Measurements from ENCODE around the gene LTA4H. TPM values are rescaled to one million over a fixed set of nuclear protein-coding genes. Genes with fewer than 3 reads are reported as not detected.

LTA4H gene
- total RNA-seq, 2 donors from 2014 or later = 132 to 156 TPM

- no peak for ATAC-seq
- no peak for DNase-seq (ENCODE audit: low spot score in 2 of 2)
- H3K9me3 Mint-ChIP-seq = peaks cover 0 to 7% of the 10 kb centered on the region in 2 donors
- H3K27ac Mint-ChIP-seq = peak overlapping the region in 1 of 2 donors; percentile 47
- H3K36me3 Mint-ChIP-seq = no peaks in the 10 kb centered on the region
These were observed 27.7 kb upstream of the LTA4H start for GRCh38 chr12:96063046-96063445.

GRCh38 chr12:96061864-96062453, 26.6 kb upstream of the LTA4H start:
- peak; percentile 92 to 95 for ATAC-seq
- H3K36me3 Mint-ChIP-seq = no peaks in the 10 kb centered on the region
- peaks cover 0 to 7% of the 10 kb centered on the region in 2 donors for H3K9me3 Mint-ChIP-seq
- DNase-seq (ENCODE audit: low spot score in 2 of 2) = peak in 1 of 2 donors; percentile 74
- H3K27ac Mint-ChIP-seq = no peak overlapping the region

DNA sequence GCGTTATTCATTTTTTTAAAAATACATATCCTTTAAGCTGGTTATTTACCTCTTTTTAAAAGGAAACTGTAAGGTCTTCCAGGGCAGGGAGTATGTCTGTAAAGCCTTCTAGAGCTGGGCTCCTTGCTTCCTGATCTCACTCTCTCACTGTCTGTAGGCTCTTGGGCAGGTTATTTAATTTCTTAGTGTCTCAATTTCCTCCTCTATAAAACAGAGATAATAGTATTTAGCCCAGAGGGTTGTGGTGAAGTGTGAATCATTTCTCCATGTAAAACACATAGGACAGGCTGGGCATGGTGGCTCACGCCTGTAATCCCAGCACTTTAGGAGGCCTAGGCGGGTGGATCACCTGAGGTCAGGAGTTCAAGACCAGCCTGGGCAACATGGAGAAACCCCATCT, 25.9 kb upstream of the LTA4H start:
- Mint-ChIP-seq H3K36me3 (no peaks in the 10 kb centered on the region), H3K27ac (no peak overlapping the region), H3K9me3 (peaks cover 0 to 7% of the 10 kb centered on the region in 2 donors)
- no peak for DNase-seq (ENCODE audit: low spot score in 2 of 2)
- no peak for ATAC-seq

GRCh38 chr12:96060041-96060440, 24.7 kb upstream of the LTA4H start:
- ATAC-seq = no peak
- Mint-ChIP-seq H3K36me3 (no peaks in the 10 kb centered on the region), H3K27ac (no peak overlapping the region), H3K9me3 (peaks cover 0 to 7% of the 10 kb centered on the region in 2 donors)
- no peak for DNase-seq (ENCODE audit: low spot score in 2 of 2)

DNA sequence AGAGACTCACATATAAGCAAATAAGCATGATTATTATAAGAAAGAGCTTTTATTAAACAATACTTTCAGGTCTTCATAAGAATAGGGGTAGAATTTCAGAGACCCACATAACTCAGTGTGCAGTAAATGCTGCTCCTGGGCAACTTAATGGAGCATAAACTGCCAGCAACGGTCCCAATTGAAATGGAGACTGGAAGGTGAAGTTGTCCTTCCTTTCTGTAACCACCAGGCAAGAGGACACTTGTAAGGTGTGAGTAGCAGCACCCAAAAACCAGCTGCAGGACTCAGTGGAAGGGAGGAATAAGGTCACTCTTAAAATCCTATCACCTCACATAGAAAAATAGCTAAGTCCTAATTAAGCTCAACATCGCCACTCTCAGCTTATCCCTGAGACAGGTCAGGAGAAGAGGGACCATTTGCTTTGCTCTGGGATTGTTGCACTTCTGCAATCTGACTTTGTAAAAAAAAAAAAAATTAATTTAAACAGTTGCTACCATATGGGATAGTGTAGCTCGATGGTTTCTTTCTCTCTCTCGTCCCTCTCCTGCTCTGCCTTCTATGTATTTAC, 22.7 kb upstream of the LTA4H start:
- H3K36me3 Mint-ChIP-seq = peaks cover 0 to 9% of the 10 kb centered on the region in 2 donors
- H3K27ac Mint-ChIP-seq = no peak overlapping the region
- DNase-seq (ENCODE audit: low spot score in 2 of 2) = no peak
- H3K9me3 Mint-ChIP-seq = peaks cover 0 to 12% of the 10 kb centered on the region in 2 donors
- no peak for ATAC-seq

- peaks cover 0 to 18% of the 10 kb centered on the region in 2 donors for H3K36me3 Mint-ChIP-seq
- no peak for ATAC-seq
- peaks cover 0 to 18% of the 10 kb centered on the region in 2 donors for H3K9me3 Mint-ChIP-seq
- DNase-seq (ENCODE audit: low spot score in 2 of 2) = no peak
- H3K27ac Mint-ChIP-seq = no peak overlapping the region
These were observed 21.5 kb upstream of the LTA4H start for GRCh38 chr12:96056646-96057455.

GRCh38 chr12:96054244-96054610, 18.8 kb upstream of the LTA4H start:
- DNase-seq (ENCODE audit: low spot score in 2 of 2) (no peak), ATAC-seq (no peak)
- H3K9me3 Mint-ChIP-seq = peaks cover 0 to 36% of the 10 kb centered on the region in 2 donors
- H3K27ac Mint-ChIP-seq = no peak overlapping the region
- peaks cover 0 to 34% of the 10 kb centered on the region in 2 donors for H3K36me3 Mint-ChIP-seq

- no peak for DNase-seq (ENCODE audit: low spot score in 2 of 2)
- H3K36me3 Mint-ChIP-seq = peaks cover 0 to 34% of the 10 kb centered on the region in 2 donors
- peaks cover 0 to 36% of the 10 kb centered on the region in 2 donors for H3K9me3 Mint-ChIP-seq
- no peak for ATAC-seq
- H3K27ac Mint-ChIP-seq = no peak overlapping the region
These were observed 18.3 kb upstream of the LTA4H start for GRCh38 chr12:96053476-96054243.

- peaks cover 0 to 34% of the 10 kb centered on the region in 2 donors for H3K36me3 Mint-ChIP-seq
- peaks cover 0 to 36% of the 10 kb centered on the region in 2 donors for H3K9me3 Mint-ChIP-seq
- DNase-seq (ENCODE audit: low spot score in 2 of 2) (no peak), ATAC-seq (no peak)
- no peak overlapping the region for H3K27ac Mint-ChIP-seq
These were observed 16.5 kb upstream of the LTA4H start for GRCh38 chr12:96051756-96052485.

DNA sequence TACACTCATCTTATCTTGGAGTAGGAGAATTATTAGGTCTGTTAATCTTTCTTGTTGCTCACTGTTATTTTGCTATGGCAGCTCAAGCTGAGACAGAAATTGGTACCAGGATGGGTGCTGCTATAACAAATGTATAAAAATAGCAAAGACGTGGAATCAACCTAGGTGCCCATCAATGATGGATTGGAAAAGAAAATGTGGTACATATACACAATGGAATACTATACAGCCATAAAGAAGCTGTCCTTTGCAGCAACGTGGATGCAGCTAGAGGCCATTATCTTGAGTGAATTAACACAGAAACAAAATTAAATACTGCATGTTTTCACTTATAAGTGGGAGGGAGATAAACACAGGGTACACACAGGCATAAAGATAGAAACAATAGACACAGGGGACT, 14.8 kb upstream of the LTA4H start:
- Mint-ChIP-seq H3K36me3 (peaks cover 0 to 34% of the 10 kb centered on the region in 2 donors), H3K9me3 (peaks cover 0 to 36% of the 10 kb centered on the region in 2 donors), H3K27ac (no peak overlapping the region)
- ATAC-seq (no peak), DNase-seq (ENCODE audit: low spot score in 2 of 2) (no peak)

- Mint-ChIP-seq H3K27ac (no peak overlapping the region), H3K9me3 (peaks cover 0 to 35% of the 10 kb centered on the region in 2 donors), H3K36me3 (peaks cover 0 to 37% of the 10 kb centered on the region in 2 donors)
- ATAC-seq (no peak), DNase-seq (ENCODE audit: low spot score in 2 of 2) (no peak)
These were observed 13.7 kb upstream of the LTA4H start for GRCh38 chr12:96049101-96049500.

DNA sequence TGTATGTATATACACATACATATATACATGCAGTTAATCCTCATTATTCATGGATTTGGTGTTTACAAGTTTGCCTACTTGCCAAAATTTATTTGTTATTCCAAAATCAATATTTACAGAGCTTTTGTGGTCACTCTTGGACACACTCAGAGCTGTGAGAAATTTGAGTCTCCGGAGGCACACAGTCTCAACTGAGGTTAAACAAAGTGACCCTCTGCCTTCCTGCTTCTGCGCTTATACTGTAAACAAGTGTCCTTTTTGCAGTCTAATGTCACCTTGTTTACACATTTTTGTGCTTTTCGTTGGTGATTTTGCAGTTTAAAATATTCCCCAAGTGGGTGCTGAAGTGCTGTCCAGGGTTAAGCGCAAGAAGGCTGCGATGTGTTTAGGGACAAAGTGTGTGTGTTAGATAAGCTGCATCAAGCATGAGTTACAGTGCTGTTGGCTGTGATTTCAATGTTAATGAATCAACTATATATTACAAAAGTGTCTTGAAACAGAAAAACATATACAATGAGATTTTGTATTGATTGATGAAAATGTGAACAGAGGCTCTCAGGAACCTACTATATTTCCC, 13.1 kb upstream of the LTA4H start:
- Mint-ChIP-seq H3K36me3 (peaks cover 0 to 31% of the 10 kb centered on the region in 2 donors), H3K9me3 (peaks cover 0 to 29% of the 10 kb centered on the region in 2 donors), H3K27ac (peak overlapping the region; percentile 84 to 92)
- DNase-seq (ENCODE audit: low spot score in 2 of 2) = no peak
- ATAC-seq = no peak

DNA sequence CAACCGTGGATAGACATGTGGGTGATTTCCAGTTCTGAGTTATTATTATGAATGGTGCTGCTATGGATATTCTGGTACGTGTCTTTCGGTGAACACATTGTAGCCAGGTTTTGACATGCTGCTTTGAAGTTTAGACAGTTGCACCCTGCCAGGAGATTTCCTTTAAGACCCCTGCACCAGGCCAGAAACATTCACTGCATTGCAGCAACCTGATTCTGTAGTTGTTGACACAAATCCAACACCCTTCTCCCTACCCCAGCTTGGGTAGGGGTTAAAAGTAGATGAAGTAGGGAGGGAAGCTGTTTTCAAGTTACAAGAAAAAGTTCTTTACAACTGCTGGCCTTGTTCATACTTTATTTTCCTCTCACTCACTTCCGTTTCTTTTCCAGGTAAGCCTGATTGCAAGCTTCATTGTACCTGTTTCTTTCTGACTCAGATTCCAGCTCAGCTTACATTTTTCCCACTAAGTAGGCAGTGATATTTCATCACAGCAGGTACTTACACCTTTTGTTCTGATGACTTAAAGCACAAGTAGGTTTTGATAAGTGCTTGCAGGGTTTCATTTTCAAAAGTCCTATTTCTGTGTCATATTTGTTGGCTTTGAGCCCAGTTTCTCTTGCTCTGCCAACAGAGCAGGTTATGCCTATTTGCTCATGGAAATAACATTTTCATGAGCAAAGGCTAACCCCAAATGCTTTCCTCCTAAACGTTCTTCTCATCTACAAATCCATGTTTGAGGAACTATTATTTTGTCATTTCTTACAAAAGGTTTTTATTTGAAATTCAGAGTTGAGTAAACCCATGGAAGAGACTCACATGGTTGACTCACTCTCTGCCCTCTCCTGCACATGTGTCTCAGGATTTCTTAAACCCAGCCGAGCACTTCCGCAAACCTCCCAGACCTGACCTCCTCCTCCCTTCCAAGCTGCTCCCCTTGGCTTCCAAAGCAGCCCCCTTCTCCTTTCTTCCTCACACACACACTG, 12.1 kb upstream of the LTA4H start:
- peak; percentile 86 to 89 for ATAC-seq
- DNase-seq (ENCODE audit: low spot score in 2 of 2) = peak in 1 of 2 donors; percentile 39
- Mint-ChIP-seq H3K36me3 (peaks cover 0 to 27% of the 10 kb centered on the region in 2 donors), H3K27ac (peak overlapping the region; percentile 84 to 92), H3K9me3 (peaks cover 0 to 25% of the 10 kb centered on the region in 2 donors)

DNA sequence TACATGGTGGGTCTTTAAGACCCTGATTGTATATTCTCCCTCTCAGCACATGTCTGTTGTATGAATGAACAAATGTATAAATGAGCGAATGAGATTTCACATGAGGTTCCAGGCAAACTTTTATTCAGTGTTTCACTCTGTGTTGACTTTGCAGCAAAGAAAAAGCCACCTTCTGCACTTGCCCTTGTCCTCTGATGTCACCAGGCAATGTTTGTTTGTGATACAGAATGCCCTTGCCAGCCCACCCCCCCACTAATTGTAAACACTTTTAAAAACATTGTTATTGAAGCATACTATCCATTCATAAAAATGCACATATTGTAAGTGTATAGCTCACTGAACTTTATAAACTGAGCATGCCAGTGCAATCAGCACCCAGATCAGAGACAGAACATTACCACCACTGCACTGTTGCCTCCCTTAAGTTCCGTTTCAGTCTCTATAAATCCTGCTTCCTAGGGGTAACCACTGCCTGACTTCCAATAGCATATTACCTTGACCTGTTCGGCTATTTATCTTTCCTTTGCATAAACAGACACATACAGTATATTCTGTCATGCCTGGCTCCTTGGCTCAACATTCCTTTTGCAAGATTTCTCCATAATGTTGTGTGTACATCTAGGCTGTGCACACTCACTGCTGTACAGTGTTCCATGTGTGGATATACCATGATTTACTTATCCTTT, 11.3 kb upstream of the LTA4H start:
- DNase-seq (ENCODE audit: low spot score in 2 of 2) (no peak), ATAC-seq (peak in 1 of 2 donors; percentile 25)
- H3K27ac Mint-ChIP-seq = peak overlapping the region; percentile 84 to 92
- peaks cover 0 to 19% of the 10 kb centered on the region in 2 donors for H3K9me3 Mint-ChIP-seq
- H3K36me3 Mint-ChIP-seq = peaks cover 0 to 21% of the 10 kb centered on the region in 2 donors

Measured in activated naive CD4-positive, alpha-beta T cell treated with anti-CD3 and anti-CD28 coated beads, Interleukin-2, amount 50 U/mL, for 72 hours (primary cell).